Bone marrow (tissue), 2 donors: ENCODE results near the gene SERPINA3.
"Not testable (repeated sequence)": the region's sequence is repeated elsewhere in the genome, so short reads cannot be mapped to it uniquely, and the experiment has no call there.

Source experiments
- DNase-seq, 2 donors: peaks; one replicate each; lab custom pipeline; 2025; lab: John Stamatoyannopoulos, UW

Gene SERPINA3

DNA sequence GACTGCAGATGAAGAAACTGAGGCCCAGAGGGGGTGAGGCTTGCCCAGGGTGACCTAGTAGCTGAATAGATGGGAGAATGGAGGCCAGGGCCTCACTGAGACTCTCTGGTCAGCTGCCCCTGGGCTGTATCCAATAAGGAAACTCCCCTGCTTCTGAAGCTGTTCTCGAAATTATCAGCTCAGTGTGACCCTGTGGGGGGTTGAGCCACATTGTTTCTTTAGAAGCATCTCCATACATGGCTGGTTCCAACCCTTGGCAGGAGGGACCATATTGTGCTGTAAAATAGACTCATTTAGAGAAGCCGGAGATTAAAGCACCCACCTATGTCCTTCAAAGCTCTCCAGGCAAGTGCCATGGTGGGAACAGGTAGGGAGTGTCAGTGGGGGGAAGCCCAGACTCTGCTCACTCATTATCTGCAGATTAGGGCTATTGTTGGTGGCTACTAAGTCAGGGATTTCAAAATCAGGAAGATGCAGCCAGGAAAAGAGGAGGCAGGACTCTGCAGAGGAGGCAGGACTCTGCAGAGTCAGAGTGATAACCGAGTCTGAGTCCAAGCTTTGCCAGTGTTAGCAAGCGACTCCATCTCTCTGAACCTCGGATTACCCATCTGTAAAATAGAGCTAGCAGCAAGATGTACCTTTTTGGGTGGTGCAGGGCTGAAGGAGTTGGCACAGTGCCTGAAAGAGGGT, 27.5 kb upstream of the SERPINA3 start:
- no peak for DNase-seq

DNA sequence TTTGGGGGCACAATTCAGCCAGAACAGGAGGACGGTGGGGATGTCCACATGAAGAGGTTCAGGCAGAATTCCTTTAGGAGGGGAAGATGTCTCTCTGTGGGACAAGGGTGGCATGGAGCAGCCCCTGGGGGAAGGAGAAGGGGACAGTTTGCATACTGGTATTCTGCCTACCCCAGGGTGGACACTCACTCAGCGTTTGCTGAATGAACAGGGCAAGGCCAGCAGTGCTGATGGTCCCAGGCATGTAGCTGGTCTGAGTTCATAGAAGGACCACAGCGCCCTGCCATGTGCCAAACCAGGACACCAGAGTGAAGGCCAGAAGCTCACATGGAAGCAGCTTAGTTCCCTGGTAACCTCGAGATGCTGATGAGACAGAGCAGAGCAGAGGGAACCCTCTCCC, 25.6 kb upstream of the SERPINA3 start:
- DNase-seq = no peak

DNA sequence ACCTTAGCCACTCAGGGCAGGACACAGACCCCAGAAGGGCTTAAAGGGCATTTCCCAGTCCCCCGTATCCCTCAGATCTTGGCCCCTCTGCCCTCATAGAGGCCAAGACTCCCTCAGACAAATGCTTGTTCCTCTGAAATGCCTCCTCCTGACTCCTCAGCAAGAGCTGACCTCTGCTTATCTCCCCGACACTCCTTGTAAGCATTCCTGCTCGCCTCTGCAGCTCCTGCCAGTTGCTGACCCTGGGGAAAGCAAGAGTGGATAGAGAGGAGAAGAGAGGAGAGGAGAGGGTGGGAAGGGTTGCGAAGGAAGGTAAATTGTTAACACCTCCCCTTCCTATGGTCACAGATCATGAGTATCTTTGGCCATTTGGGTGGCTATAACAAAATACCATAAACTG, 23.9 kb upstream of the SERPINA3 start:
- DNase-seq = no peak

DNA sequence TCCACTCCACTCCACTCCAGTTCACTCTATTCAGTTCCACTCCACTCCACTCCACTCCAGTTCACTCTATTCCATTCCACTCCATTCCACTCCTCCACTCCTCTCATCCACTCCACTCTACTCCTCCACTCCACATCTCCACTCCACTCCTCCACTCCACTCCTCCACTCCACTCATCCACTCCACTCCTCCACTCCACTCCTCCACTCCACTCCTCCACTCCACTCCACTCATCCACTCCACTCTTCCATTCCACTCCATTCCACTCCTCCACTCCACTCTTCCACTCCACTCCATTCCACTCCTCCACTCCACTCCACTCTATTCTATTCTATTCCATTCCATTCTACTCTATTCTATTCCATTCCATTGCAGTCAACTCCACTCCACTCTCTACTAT, 21.1 kb upstream of the SERPINA3 start:
- DNase-seq = no peak

DNA sequence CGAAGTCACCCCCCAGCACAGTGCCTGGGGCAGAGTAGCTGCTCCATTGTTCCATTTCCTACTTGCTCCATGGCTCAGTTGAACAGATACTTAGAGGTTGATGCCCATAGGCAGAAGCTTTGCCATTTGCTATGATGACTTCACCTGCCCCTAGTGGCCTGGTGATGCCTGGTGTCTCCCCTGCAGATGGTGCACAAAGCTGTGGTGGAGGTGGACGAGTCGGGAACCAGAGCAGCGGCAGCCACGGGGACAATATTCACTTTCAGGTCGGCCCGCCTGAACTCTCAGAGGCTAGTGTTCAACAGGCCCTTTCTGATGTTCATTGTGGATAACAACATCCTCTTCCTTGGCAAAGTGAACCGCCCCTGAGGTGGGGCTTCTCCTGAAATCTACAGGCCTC, 20.3 kb upstream of the SERPINA3 start:
- no peak for DNase-seq

DNA sequence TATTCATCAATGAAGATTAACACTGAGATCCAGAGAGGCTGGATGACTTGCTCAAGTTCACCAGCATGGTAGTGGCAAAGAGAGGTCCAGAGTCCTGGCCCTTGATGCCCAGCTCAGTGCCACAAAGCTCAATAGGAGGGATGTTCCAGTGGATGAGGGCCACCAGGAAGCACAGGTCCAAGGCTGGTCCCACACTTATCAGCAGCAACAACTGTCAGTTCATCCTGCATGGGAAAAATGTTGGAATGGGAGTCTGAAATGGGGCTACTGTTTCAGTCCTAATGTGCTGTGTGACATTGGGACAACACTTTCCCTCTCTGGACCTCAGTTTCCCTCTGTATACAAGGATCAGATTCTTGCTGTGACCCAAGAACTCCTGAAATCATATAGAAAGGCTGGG, 19.7 kb upstream of the SERPINA3 start:
- DNase-seq = no peak

DNA sequence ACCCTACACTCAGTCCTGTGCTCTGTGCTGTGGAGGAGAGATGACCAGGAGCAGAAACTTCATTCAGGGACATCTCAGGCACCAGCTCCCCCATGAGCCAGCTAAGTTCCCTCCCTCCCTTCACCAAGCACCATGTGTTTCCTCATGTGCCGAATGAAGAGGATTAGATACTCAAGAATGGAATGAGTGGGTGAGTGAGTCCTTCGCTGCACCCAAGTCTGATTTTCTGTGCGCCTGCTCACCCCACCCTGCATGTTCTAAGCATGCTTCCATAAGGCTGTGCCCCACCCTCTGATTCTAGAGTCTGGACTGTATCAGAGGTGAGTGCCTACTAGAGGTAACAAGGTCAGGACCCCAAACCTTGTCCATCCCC, 18.8 kb upstream of the SERPINA3 start:
- DNase-seq = no peak

DNA sequence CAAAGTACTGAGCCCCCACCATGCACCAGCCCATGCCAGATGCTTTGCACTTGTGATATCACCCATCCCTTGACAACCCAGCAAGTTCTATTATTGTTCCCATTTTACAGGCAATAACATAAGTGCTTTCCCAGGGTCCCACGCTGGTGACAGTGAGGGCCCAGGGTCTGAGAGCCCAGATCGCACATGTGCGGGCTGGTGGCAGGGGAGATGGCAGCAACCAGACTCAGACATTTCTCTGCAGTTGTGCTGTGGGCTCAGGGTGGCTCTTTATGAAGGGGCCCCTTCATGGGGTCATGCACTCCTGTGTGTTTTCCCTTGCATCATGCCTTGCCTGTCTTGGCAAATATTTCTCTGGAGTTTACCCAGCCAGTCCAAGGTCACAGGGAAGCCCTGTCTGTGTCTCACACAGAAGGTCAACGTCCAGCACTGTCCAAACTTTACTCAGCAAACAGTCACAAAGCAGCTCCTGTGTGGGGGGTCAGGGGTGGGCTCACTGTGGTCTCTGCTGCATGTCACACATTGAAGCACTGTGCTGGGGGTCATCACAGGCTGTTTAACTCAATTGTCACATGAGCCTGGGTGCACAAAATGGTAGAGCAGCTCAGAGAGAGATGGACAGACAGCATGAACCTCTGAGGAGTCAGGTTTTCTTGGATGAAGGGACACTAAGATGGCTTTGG, 18.3 kb upstream of the SERPINA3 start:
- DNase-seq = no peak

DNA sequence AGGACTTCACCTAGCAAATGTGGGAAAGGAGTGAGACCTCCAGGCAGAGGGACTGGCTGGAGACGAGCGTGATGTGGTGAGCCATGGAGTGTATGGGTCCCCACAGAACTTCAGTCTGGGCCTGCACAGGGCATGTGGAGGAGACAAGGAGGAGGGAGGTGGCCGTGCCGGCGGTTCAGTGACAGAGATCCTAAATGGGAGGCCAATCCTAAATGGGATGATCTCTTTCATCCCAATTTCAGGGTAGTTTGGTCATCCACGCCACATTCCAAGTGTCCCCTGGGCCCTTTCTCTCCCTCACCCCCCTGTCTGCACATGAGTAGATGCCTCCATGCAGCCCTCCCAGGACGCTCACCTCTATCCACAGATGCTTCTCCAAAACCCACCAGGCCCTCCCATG, 17.8 kb upstream of the SERPINA3 start:
- no peak for DNase-seq

DNA sequence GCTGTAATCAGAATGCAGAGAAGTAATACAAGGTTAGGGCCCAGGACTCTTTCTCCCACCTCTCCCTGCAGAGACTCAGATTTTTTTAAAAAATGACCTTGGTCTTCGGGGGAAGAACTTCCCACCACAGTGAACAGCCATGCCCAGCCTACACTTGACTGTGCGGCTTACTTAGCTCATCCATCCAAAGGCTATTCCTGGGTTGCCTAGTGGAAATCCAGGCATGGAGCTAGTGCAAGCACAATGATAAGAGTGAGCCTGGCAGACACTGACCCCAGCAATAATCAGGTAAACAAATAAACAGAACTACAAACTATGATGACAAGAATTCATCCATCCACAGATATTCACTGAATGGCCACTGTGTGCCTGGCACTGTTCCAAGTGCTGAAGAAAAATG, 16.3 kb upstream of the SERPINA3 start:
- DNase-seq = no peak

DNA sequence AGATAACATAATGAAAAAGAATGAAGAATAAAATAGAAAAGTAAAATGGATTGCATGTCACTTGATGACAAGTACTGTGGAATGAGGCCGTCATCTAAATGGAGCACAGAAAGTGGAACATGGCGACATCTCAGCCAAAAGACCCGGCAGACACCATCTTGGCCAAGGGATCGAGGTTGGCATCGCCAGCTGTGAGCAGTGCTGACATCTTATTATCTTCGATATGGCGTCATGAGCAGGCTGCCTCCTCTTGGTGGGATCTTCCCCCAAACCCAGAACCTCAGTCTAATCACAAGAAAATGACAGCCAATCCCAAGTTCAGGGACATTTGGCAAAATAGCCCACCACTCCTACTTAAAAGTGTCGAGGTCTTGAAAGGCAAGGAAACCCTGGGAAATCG, 15.8 kb upstream of the SERPINA3 start:
- DNase-seq = no peak

DNA sequence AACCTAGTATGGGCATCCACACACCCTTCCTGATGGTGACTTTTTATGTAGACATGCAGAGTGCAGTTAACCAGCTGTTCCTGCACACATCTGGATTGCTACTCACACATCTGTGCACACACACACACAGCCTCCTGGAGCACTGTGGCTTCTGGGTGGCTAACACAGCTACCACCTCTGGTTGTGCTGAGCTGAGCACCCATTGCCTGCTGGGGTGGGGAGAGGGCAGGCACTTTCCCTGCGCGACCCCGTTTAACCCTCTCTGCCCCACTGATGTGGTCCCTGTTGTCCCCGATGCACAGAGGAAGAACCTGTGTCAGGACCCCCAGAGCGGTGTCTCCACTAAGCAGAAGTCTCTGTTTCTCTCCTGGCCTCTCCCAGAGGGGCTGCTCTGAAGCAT, 14.4 kb upstream of the SERPINA3 start:
- no peak for DNase-seq

DNA sequence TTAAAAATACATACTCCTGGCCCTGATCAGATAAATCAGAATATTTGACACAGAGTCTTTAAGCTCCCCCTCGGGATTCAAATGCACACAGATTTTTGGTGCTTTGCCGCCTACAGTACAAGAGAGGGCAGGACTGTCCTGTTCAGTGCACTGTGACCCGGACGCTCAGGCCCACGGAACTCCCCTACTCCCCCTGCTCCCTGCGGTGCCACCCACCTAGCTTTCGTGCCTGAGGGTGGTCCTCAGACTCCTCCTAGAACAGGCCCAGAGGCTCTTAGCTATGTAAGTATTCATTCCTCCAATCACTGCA, 13.7 kb upstream of the SERPINA3 start:
- DNase-seq = no peak

DNA sequence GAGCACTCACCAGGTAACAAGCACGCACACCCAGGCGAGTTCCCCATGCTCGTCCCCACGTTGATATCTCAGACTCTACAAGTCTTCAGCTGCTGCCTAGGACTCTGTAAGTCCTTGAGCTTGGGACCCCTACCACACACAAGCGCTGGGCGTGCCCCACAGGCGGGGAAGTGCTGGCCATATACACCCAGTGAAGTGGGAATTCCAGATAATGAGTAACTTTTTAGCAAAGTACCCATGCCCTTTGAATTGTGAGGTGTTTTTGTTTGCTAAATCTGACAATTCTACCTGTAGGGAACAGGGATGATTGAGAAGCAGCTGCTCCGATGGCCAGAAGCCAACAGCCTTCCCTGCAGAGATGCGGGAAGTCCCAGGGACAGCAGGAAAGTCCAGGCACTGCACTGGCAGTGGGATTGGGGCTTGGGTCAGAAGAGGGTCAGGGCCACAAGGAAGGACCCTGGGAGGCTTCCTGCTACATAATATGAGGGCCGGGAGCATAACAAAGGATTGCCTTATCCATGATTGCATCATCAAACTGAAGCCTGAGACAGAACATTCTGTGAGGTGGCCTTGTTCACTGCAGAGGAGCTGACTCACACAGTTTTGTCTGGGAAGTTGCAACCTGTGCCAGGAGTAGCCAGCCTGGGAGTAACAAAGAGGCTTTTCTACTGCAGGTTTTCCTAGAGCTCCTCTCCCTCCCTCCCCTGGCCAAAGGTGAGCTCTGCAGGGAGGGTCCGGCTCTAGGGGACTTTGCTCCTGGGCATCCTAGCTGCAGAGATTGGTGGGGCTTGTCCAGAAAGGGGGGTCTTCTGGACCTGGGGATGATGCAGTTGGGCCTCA, 13.2 kb upstream of the SERPINA3 start:
- no peak for DNase-seq

DNA sequence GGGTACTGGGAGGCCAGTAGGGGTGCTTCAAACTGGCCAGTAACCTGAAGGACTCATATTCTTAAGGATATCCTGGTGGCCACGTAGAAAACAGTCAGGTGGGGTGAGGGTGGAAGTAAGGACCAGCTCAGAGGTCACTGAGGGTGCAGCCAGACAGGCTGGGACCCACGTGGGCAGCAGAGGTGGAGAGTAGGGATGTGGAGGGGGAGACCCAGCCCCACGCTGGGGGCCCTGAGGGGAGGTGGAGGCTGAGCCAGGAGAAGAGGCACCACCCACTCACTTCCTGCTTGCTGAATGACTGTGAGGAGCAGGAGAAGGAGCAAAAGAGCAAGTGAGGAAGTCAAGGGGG, 12.6 kb upstream of the SERPINA3 start:
- DNase-seq = no peak

DNA sequence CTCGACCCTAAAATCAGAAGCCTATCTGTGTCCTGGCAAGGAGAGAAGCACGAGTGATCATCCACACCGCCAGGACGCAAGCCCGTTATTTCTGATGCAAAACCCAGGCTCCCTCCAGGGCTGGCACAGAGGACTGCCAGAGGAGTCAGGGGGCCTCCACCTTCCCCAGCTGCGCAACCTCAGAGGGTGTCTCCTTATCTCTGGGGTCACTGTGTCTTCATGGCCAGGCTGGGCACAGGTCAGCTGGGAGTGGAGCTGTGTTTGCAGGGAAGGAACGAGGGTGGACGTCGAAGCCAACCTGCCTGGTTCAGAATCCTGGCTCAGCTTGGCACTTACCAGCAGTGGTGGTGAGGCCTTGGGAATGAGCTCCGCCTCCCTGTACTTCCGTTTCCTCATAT, 12.0 kb upstream of the SERPINA3 start:
- no peak for DNase-seq

DNA sequence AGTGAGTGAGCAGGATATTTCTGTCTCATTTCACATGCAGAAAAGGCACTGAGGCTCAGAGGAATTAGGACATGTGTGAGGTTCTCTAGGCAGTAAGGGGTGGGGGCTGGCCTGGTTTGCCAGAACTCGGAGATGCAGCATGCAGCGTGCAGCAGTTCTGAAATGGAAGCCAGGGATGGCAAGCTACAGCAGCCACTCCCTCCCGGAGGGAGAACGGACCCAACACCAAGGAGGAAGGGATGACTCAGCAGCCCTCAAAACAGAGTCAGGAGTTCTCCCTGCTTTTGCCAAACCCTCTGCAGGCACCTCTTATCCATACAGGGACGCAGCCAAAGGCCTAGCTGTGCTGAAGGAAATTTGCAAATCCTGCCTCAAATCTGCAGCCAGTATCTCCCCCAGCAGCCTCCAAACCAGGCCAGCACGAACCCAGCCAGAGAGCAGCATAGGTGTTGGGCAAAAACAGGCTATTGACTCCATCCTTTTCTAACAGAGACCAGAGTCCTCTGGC, 10.3 kb upstream of the SERPINA3 start:
- DNase-seq = no peak

DNA sequence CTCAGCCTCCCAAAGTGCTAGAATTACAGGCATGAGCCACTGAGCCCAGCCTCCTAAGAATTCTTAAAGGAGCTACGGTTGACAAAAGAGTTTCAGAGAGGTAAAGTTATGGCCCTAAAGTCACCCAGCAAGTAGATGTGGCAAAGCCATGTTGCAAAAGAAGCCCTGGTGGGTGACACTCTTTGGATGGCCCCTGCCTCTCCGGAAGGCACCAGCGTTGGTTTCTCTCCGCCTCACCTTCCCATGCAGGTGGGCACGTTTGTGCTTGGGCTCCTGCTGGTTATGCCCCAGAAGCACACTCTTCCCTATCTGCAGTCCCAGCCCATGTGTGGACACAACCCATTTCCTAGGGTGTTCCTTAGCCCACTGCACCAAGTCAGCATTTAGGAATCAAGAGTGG, 9.5 kb upstream of the SERPINA3 start:
- no peak for DNase-seq

DNA sequence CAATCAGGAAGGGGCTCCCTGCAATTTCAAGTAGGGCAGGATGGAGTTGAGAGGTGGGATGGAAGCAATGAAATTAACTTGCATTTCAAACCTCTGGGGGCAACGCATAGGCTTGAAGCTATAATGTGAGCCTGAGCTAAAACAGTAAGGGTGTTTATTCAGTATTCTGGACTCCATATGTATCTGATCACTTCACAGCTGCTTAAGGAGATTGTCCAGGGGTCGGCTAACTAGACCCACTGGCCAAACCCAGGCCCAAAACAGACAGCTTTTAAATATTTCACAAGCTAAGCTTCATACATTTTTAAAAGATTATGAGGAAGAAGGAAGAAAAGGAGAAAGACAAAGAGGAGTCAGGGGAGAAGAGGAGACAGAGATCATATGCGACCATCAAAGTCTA, 6.8 kb upstream of the SERPINA3 start:
- DNase-seq = no peak

DNA sequence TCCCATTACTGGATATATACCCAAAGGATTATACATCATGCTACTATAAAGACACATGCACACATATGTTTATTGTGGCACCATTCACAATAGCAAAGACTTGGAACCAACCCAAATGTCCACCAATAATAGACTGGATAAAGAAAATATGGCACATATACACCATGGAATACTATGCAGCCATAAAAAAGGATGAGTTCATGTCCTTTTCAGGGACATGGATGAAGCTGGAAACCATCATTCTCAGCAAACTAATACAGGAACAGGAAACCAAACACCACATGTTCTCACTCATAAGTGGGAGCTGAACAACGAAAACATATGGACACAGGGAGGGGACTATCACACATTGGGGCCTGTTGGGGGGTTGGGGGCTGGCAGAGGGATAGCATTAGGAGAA, 3.2 kb upstream of the SERPINA3 start:
- DNase-seq = not testable (repeated sequence)

DNA sequence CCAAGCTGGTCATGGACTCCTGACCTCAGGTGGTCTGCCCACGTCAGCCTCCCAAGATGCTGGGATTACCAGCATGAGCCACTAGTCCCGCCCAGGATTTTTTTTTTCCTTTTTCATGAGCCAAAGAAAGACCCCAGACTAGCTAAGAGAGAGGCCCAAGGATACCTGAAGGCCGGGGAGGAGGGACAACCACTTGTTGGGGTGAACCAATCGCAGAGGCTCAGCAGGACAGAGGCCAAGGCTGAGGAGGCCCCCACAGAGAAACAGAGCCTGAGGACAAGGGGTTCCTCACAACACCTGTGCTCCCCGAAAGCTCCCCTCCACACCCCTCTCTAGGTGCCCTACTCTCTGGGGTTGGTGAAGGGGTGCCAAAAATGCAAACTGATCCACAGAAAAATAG, 1.0 kb upstream of the SERPINA3 start:
- DNase-seq = no peak

DNA sequence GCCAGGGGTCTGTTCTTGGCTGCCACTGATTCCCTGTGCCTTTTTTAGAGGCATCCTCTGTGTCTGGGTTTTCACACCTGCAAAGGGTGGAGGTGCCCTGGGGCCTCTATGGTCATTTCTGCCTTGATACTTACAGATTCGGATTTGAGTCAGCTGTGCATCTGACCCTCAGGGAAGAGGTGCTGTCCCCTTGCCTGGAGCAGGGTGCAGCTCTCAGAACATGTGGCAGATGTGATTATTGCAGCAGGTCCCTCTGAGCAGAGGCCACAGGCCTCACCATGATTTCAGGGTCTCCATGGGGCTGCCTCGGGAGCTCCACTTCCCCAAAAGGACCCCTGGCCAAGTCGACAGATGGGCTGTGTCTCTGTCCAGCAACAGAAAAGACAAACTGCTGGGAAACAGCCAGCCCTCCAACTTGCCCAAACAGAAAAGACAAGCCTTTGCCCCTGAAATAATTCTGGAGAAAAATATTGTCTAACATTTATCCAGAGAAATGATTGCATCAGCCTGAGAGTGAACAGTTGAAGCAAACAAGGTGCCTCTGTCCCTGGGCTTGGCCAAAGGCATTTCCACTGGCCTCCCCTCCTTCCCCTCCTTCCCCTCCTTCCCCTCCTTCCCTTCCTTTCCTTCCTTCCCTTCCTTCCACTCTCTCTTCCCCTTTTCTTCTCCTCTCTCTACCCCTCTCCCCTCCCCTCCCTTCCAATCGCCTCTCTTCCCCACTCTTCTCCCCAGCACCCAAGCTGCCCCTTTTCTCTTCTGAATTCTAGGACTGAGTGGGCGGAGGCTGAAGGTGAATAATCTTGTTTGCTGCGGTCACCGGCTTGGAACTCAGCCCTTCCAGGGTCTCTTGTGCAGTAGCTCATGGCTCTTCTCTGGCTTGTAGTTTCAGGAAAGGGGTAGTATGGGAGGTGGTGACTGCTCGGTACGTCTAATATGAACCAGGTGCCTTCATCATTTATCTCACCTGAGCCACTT, 676 bp downstream of the SERPINA3 start:
- no peak for DNase-seq
